ENCODE measurements around the gene SERINC2.

DNA sequence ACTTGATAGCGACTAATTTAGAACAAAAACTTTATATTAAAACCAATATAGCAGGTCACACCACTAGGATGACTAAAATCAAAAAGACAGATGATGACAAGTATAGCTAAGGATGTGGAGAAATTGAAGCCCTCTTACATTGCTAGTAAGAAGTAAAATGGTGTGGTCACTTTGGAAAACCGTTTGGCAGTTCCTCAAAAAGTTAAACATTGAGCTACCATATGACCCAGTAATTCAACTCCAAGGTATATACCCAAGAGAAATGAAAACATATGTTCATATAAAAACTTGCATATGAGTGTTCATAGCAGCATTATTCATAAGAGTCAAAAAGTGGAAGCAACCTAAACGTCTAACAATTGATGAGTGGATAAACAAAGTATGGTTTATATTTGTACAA, 13.0 kb upstream of the SERINC2 start:
- TF ChIP-seq EP300 (IDR thresholded peaks at IDR 0.05) = no peak
- TF ChIP-seq POLR2A (IDR thresholded peaks at IDR 0.05) = no peak

All from sigmoid colon (tissue), 4 donors.